ENCODE data around the gene UBE2N.

Gene UBE2N

GRCh38 chr12:93447555-93448290 lies 6.0 kb upstream of the UBE2N start:
- H4K20me1 ChIP-seq (ENCODE audit: low read depth, low read length) = no peaks in the 10 kb centered on the region
- H3F3A ChIP-seq (ENCODE audit: insufficient read depth) = no peaks in the 10 kb centered on the region
- H3K4me3 ChIP-seq (ENCODE audit: insufficient read depth, low read length, poor library complexity, severe bottlenecking) = no peak overlapping the region
- H2AFZ ChIP-seq (ENCODE audit: low read depth, low read length, severe bottlenecking) = no peak overlapping the region
- TF ChIP-seq CTCF (IDR thresholded peaks at IDR 0.05; ENCODE audit: insufficient read depth, low read length, poor library complexity, severe bottlenecking) (no peak), EZH2phosphoT487 (conservative IDR thresholded peaks at IDR 0.05; ENCODE audit: low read length) (no peak)
- H3K9ac ChIP-seq (ENCODE audit: low read length) = no peak overlapping the region
- H3K27me3 ChIP-seq (ENCODE audit: low read length) = no peaks in the 10 kb centered on the region
- H3K36me3 ChIP-seq (ENCODE audit: low read length) = no peaks in the 10 kb centered on the region
- H3K9me3 ChIP-seq (ENCODE audit: insufficient read depth, low read length) = no peaks in the 10 kb centered on the region
- no peaks in the 10 kb centered on the region for H3K79me2 ChIP-seq (ENCODE audit: insufficient read depth, low read length)
- no peak overlapping the region for H3K4me2 ChIP-seq (ENCODE audit: low read depth, low read length, poor library complexity, severe bottlenecking)
- H3K27ac ChIP-seq (ENCODE audit: low read depth, low read length) = no peak overlapping the region
- no peaks in the 10 kb centered on the region for H3K9me2 ChIP-seq (replicated peaks; ENCODE audit: insufficient read depth, low read length)

- H4K20me1 ChIP-seq (ENCODE audit: low read depth, low read length) = peaks cover 23% of the 10 kb centered on the region
- no peaks in the 10 kb centered on the region for H3K36me3 ChIP-seq (ENCODE audit: low read length)
- H3K79me2 ChIP-seq (ENCODE audit: insufficient read depth, low read length) = peaks cover 32% of the 10 kb centered on the region
- no peak overlapping the region for H3K27ac ChIP-seq (ENCODE audit: low read depth, low read length)
- H3K4me2 ChIP-seq (ENCODE audit: low read depth, low read length, poor library complexity, severe bottlenecking) = no peak overlapping the region
- H3K27me3 ChIP-seq (ENCODE audit: low read length) = no peaks in the 10 kb centered on the region
- no peak overlapping the region for H3K4me3 ChIP-seq (ENCODE audit: insufficient read depth, low read length, poor library complexity, severe bottlenecking)
- H3K9ac ChIP-seq (ENCODE audit: low read length) = no peak overlapping the region
- H2AFZ ChIP-seq (ENCODE audit: low read depth, low read length, severe bottlenecking) = no peak overlapping the region
- no peaks in the 10 kb centered on the region for H3K9me2 ChIP-seq (replicated peaks; ENCODE audit: insufficient read depth, low read length)
- TF ChIP-seq EZH2phosphoT487 (conservative IDR thresholded peaks at IDR 0.05; ENCODE audit: low read length) (no peak), CTCF (IDR thresholded peaks at IDR 0.05; ENCODE audit: insufficient read depth, low read length, poor library complexity, severe bottlenecking) (no peak)
- no peaks in the 10 kb centered on the region for H3K9me3 ChIP-seq (ENCODE audit: insufficient read depth, low read length)
- no peaks in the 10 kb centered on the region for H3F3A ChIP-seq (ENCODE audit: insufficient read depth)
Observed at GRCh38 chr12:93443576-93443975, 1.8 kb upstream of the UBE2N start.

GRCh38 chr12:93442411-93443340 lies 929 bp upstream of the UBE2N start:
- H3K79me2 ChIP-seq (ENCODE audit: insufficient read depth, low read length) = peaks cover 41% of the 10 kb centered on the region
- H2AFZ ChIP-seq (ENCODE audit: low read depth, low read length, severe bottlenecking) = peak overlapping the region; percentile 76
- no peaks in the 10 kb centered on the region for H3K9me3 ChIP-seq (ENCODE audit: insufficient read depth, low read length)
- no peaks in the 10 kb centered on the region for H3K9me2 ChIP-seq (replicated peaks; ENCODE audit: insufficient read depth, low read length)
- TF ChIP-seq EZH2phosphoT487 (conservative IDR thresholded peaks at IDR 0.05; ENCODE audit: low read length) (no peak), CTCF (IDR thresholded peaks at IDR 0.05; ENCODE audit: insufficient read depth, low read length, poor library complexity, severe bottlenecking) (no peak)
- no peaks in the 10 kb centered on the region for H3F3A ChIP-seq (ENCODE audit: insufficient read depth)
- peak overlapping the region; percentile 76 for H3K4me2 ChIP-seq (ENCODE audit: low read depth, low read length, poor library complexity, severe bottlenecking)
- peaks cover 31% of the 10 kb centered on the region for H4K20me1 ChIP-seq (ENCODE audit: low read depth, low read length)
- H3K9ac ChIP-seq (ENCODE audit: low read length) = peak overlapping the region; percentile 98
- peak overlapping the region; percentile 28 for H3K27ac ChIP-seq (ENCODE audit: low read depth, low read length)
- peak overlapping the region; percentile 77 for H3K4me3 ChIP-seq (ENCODE audit: insufficient read depth, low read length, poor library complexity, severe bottlenecking)
- H3K36me3 ChIP-seq (ENCODE audit: low read length) = no peaks in the 10 kb centered on the region
- no peaks in the 10 kb centered on the region for H3K27me3 ChIP-seq (ENCODE audit: low read length)
